NCI-H2171 treated with DMSO at 0.1 percent for 48 hours (cell line): Measurements from ENCODE around the gene C2orf92.
"Not testable (repeated sequence)": the region's sequence is repeated elsewhere in the genome, so short reads cannot be mapped to it uniquely, and the experiment has no call there.

Experiments used
- DNase-seq: peaks from one replicate; lab custom pipeline; 2025; lab: John Stamatoyannopoulos, UW

C2orf92 gene

DNA sequence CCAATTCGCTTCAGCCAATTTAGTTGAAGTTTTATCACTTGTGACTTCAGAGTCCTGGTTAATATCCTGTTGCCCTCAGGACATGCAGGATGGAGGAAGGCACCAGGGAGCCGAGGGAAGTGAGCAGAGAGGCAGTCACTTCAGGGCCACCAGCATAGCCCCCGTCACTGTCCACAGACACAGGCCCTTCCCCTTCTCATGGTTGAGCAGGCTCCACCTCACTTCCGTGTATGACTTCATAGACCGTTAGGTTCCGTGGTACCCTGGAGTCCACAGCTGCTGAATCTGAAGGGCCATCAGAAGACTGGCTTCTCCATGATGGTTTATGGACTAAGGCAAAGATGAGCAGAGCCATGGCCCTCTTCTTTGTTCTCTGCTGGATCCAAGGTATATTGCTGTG lies at the start of gene C2orf92:
TSS of gene C2orf92 (plus strand) at position 266 of the 400 bp plus-strand sequence. CDS start at position 342, 76 bp downstream.
- DNase-seq, result no peak

DNA sequence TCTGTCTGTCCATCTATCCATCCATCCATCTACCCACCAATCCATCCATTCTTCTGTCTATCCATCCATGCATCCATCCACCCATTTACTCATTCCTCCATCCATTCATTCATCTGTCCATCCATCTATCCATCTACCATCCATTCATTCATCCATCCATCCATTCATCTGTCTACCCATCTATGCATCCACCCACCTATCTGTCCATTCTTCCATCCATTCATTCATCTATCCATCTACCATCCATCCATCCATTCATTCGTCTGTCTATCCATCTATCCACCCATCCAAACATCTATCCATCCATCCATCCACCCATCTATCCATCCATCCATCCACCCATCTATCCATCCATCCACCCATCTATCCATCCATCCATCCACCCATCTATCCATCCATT lies 49.0 kb upstream of the C2orf92 start:
- DNase-seq, result not testable (repeated sequence)

DNA sequence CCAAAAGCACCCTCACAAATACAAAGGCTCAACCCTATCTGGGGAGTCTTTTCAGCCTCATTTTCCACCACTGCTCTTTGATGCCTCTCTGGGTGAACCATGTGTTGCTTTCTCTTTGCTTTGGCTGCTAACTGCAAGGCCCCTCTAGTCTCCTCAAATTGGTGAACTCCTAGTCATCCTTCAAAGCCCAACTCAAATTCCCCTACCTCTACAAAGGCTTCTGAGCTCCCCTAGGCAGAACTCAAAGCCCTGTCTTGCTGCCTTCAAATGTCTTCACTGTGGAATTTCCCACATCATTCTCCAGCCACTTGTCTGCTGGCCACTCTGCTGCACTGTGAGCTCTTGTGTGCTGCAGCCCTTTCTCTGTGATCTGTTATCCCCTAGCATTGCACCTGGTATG lies 46.5 kb upstream of the C2orf92 start:
- not testable (repeated sequence) for DNase-seq

DNA sequence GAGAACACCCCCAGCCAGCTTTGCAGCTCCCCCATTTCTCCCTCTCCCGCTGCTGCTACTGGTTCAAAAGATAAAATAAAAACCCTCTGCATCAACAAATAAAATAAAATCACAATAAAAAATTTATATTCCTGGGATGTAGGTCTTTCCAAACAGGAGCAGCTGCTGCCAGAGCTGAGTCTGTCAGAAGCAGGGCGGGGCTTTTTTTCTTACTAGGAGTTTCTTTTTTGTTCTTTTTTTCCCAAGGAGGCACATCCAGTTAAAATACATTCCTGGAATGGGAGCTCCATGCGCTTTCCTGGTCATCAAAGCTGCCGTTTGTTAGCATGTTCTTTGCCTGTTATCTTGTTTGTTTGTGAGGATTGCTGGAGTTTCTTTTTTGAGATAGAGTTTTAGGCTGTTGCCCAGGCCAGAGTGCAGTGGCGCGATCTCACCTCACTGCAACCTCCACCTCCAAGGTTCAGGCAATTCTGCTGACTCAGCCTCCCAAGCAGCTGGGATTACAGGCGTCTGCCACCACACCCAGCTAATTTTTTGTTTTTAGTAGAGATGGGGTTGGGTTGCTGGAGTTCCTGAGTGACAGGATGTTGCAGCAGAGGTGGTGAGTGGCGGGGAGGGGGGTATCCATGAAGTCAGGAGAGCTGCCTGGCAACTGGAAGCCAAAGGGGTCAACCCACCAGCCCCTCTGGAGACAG lies 44.0 kb upstream of the C2orf92 start:
- not testable (repeated sequence) for DNase-seq

DNA sequence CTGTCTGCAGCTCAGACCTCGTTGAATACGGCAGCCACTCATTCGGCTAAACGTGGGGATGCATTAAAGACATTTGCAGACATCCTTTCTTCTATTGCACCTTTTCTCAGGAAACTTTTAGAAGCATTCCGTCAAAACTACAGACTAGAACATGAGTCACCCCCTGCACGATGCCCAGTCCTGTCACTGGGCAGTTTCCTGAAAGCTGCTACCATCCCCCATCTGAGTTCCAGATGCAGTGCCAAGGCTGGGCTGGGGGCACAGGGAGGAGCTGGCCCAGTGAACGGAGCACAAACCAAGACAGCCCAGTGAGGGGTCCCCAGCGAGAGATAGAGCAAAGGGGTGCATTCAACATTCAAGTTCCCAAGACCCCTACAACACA lies 43.5 kb upstream of the C2orf92 start:
- DNase-seq, result not testable (repeated sequence)

DNA sequence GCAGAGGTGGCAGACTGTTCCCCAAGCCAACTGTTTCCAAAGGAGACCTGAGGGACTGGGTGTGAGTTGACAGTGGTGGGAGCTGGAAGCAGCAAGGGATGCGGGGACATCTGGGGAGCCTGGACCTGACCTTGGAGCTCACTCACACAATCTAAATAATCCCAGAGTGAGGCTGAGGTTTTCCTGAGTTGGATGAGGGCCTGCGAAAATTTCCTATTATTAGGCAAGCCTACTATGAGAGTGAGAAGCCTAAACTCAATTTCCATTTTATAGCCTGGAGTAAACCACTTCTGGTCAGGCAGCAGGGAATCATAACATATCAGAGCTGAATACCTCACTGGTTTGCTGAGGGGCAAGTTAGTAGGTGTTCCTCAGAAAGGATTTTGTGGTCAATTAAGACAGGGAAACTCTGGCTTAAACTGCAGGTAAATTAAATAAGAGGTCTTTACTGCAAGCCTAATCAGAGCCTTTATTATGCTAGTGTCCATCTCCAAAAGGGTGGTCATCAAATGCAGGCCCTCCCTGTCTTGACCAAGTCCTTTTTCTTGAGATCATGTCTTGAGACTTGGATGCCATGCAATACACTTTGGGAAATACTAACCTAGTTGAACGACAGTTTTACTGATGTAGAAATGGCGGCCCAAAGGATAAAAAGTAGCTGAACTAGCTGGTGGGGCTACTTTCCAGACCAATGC lies 25.3 kb upstream of the C2orf92 start:
- no peak for DNase-seq

DNA sequence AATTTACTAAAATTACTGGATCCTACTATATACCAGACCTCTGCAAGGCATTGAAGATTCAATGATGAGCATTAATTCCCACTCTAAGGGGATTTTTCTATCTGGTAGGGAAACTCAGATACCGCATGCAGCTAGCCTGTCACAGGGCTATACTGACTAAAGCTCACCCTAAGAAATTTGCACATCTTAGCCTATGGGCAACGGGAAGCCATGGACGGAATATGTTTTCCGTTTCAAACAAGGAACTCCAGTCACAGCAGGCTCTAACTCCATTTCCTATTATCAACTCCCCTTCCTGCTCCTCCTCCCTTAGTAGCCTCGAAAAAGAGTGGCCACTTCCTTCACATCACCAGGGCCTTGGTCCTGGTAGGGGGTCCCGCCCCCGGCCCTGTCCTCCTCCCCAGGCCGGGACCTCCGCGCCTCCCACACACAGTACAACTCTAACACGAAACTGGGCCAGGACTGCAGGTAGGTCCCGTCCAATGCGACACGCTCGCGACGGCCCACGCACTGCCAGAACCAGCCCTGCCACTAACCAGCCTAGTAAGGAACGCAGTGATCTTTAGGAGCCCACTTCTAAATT lies 24.3 kb upstream of the C2orf92 start:
- no peak for DNase-seq

DNA sequence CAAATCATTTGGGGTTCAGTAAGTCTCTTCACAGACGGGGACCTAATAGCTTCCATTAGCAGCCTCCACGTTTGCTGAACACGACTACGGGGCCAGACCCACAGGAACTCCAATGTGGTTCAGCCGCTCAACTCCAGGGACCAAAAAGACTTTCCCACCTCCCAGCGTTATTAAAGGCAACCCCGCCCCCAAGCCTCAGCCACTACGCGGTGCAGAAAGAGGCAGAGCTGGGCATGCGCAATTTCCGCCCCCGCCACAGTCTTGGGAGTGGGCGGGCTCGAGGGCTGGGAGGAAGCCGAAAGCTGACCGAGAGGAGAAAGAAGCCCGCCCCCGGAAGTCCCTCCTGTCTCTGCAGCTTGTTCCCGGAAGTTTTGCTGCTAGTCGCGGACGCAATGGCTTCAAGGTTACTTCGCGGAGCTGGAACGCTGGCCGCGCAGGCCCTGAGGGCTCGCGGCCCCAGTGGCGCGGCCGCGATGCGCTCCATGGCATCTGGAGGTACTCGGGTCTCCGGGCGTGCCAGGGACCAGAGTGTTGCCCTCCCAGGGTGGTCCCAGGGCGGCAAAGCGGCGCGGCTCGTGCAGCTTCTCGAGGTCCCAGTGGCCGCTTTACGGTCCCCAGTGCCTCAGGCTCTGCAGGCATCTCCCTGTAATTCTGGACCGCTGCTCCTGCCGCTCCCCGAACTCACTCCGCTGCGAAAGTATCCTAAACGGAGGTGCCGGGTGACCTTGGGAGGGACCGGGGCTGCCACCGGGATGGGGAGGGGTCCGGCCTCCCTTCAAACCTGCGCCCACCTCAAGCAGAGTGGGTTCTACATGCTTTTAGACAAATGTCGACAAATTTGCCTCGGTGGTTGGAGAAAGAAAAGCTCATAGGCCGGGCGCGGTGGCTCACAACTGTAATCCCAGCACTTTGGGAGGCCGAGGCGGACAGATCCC lies 23.6 kb upstream of the C2orf92 start, which contains the start of gene COX5B:
TSS of gene COX5B (plus strand) at position 368 of the 935 bp plus-strand sequence. CDS start at position 393, 25 bp downstream.
- DNase-seq, result peak; percentile 96

DNA sequence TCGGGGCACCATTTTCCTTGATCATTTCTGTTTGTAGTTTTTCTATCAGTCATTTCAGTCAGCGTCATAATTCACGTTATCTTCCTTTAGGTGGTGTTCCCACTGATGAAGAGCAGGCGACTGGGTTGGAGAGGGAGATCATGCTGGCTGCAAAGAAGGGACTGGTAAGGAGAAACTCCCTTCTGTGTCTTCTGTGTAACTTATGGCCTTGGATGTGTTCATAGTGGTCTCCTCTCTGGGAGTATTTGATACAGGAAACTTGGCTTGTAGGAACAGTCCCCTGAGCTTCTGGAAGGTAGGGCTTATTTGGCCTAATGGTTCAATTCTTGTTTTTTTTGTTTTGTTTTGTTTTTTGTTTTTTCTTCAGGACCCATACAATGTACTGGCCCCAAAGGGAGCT lies 22.5 kb upstream of the C2orf92 start:
- no peak for DNase-seq

DNA sequence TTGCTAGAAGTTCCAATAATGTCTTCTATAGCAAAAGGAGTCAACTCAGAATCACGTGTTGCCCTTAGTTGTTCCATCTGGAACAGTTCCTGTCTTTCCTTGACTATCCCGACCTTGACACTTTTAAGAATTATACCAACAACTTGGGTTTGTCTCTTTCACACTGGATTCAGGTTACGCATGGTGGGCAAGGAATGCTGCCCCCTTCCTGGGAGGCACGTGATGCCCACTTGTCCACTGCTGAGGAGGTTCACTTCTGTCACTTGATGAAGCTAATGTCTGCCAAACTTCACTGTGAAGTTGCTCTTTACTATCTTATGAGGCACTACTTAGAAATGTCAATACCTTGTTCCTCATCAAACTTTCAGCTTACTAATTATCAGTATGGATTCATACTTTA lies 18.4 kb upstream of the C2orf92 start:
- DNase-seq, result no peak

DNA sequence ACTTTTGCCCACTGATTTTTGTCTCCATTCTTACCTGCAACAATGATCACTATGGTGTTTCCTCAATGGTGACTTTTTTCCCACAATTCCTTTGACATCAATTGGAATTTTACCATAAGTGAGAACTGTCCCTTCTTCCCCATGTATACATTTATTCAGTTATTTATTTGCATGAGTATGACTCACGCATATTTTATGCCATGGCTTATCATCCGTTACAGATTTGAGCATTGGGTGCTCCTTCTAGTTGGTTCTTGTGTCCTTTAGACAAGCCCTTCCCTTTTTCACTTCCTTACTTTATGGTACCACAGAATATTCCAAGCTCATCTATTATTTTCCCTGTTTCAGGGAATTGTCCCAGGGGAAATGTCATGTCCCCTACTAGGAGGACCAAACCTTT lies 16.0 kb upstream of the C2orf92 start:
- DNase-seq, result no peak

DNA sequence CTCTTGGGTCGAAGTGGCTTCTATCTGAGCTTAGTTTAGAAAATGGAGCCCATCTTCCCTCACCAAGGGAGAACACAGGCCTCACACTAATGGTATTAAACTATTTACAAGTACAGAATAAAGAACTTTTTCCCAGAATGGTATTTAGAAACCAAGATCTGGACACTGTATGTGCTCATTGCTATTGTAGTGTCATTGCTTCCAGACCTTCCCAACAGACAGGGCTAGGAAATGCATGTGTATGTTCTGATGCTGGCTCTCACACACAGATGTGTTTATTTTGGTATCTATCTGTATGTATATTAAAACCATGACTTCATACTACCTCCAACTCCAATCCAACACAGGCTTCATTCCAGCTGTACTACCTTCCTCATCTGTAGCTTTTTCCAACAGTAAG lies 15.6 kb upstream of the C2orf92 start:
- no peak for DNase-seq

DNA sequence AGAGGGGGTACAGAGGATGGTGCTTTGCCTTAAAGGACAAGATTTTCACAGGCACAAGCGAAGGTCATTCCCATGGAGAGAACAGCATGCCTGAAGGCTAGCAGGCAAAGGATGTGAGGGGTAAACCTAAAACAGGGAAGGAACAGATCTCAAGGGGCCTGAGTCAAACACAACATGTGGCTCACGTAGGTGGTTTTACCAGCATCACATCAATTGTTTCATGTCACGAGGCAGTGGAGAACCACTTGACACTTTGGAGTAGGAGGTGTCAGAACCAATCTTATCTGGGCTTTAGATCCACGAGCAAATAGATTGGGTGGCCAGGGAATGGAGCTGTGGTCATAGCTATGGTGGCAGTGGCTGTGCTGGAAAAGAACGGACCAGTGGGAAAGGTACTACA lies 15.2 kb upstream of the C2orf92 start:
- no peak for DNase-seq

DNA sequence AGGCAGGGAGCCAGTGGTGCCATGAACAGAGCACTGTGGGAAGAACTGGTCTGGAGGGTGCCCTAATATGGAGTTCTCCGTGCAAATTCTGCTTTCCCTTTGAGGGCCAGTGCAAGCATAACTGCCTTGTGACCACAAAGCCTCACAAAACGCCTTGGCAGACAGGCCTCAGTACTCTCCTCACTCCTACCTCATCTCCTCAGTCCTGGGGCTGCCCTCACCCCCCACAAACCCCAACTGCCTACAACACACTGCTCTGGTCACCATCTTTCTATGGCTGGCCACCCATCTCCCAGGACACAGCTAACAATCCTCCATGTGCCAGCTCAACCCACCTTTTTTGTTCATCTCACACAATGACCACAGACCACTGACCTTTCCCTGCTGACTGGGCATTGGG lies 14.7 kb upstream of the C2orf92 start:
- no peak for DNase-seq

DNA sequence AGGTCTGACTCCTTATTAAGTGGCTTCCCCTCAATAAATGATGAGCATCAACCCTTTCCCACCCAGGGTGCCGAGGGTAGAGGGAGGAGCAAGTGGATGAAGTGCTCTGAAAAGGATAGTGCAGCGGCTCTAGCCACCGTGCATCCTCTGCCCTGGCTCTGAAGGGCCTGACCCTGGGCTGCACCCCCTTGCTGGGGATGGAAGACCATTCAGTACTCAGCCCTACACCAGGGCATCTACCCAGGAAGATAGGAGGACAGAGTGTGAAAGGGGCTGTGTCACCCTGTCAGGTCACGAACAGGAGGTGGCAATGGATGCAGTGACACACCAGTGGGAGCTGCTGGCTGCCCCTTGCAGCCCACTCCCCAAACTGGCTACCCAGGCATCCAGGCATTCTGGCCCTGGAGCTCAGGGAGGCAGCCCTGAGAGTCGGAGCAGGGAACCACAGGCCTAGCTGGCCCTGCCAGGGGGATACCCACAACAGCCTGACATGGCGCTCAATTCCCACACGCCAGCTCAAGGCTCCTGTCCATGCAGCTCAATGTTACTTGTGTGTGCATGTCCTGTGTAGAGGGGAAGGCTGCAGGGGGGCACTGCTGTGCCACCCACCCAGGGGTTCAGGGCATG lies 13.3 kb upstream of the C2orf92 start:
- no peak for DNase-seq

DNA sequence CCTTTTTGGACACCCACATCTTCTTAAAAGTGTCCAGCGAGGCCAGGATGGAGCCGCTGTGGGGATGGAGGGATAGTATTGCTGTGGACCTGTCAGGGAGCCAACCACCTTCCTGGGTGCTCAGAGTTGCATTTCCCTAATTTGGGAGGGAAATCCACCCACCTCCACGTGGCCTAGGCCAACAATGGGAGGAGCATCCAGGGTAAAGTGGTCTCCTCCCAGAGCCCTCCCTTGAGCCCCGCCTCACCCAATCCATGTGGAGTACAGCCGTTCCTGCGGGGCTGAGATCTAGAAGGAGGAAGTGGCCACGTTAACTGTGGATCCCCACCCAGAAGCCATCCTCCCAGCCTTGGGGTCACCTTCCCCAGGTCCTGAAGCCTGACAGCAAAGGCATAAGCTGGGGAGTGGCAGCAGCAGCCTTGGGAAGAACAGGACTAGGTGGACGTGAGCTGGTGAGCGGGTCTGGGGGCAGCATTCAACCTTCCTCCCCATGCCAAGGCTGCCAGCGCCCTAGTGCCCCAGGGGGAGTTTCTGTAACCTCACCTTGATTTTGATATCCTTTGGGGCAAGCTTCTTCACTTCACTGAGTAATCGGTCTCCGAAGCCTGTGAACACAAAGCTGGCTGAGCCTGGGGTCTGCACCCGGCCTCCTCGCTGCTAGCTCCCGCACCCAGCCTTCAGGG lies 12.5 kb upstream of the C2orf92 start:
- DNase-seq, result no peak

DNA sequence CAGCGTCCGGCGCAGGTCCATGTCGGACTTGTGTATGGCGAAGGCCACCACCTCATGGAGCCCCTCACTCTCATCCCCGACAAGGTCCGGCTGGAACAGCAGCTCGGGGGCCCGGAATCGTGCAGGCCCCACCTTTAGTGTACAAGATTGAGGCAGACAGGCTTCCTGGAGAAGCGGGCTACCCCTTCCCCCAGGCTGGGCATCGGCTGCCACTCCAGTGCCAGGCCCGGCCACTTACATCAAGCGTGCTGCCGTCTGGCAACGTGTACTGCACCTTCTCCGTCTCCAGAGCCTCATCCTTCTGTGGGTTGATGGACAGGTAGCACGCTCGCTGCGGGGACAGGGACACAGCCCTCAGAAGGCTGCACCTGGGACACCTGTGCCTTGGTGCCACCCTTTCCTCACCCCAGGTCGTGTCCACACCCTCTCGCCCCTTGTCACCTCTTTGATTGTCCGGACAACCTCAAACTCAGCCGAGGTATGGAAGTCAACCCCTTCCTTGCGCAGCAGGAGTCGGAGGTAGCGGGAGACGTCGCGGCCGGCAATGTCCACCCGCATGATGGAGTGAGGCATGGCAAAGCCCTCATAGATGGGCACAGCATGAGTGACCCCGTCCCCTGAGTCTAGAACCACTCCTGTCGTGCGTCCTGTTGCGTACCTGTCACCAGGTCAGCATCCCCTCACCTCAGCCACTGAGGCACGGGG lies 11.4 kb upstream of the C2orf92 start:
- DNase-seq, result no peak

DNA sequence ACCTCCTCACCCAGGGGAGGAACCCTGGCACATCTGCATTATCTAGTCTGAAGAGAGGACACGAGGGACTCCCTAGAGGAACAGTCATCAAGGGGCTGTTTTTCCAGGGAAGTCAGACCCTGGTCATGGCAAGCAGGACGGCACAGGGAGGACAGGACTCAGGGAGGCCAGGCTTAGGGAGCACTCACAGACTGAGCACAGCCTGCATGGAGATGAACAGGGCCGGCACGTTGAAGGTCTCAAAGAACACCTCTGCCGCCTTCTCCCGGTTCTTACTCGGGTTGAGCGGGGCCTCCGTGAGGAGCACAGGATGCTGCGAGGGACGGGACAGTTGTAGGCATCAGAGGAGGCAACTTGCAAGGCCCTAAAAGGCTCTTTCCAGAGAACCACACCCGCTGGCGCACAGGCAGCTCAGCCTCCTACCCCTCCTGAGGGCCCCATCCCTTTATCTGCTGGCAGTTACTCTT lies 10.8 kb upstream of the C2orf92 start:
- no peak for DNase-seq

DNA sequence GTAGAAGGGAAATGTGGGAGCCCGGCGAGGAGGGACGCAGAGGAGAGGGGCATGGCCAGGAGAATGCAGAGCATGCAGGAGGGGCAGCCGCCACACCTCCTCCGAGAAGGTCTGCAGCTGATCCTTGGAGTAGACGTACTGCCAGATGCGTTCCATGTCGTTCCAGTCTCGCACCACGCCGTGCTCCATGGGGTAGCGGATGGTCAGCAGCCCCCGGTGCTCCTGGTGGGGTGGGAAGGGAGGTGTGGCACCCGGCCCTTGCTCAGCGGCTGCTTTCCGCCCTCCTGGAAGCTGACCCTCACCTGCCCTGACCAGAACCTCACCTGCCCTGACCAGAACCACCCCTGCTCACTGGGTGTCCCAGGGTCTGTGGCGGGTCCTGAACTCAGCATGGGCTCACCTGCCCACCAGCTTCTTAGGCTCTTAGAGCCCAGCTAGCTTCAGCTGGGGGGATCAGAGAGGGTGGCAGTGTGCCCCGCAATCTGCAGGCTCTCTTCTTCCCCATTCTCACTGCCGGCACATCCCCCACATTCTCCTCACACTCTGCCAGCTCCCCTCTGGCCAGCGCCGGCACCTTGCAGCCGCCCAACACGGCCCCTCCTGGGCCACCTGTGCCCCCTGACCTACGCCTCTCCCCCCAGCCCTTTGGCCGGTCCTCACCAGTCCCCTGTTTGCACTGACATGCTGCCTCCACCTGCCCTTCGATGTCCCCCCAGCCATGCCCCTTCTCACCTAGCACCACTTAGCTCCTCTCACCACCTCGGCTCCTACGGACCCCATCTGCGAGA lies 10.1 kb upstream of the C2orf92 start:
- no peak for DNase-seq
